Muscle of leg (tissue), 11 donors: ENCODE measurements around the gene ERCC3. TPM values are rescaled to one million over a fixed set of nuclear protein-coding genes. Genes with fewer than 3 reads are reported as not detected.
"Not testable (repeated sequence)": the region's sequence is repeated elsewhere in the genome, so short reads cannot be mapped to it uniquely, and the experiment has no call there.

ENCODE experiments used
- DNase-seq: peaks from one replicate; pipeline ENCODE4 v3.0.0; 2013
- H3K27ac ChIP-seq: one replicate; pipeline ENCODE4 v1.5.1; 2013; ENCODE audit warnings: mild to moderate bottlenecking, low read length, control low read depth
- H3K27me3 ChIP-seq: one replicate; pipeline ENCODE4 v1.6.1; 2013; ENCODE audit warnings: low read length; ENCODE audit not compliant: control insufficient read depth, insufficient read depth
- H3K36me3 ChIP-seq: one replicate; pipeline ENCODE4 v1.6.1; 2013; ENCODE audit warnings: low read length; ENCODE audit not compliant: control insufficient read depth, insufficient read depth
- H3K4me1 ChIP-seq: one replicate; pipeline ENCODE4 v1.6.1; 2013; ENCODE audit warnings: low read length; ENCODE audit not compliant: control insufficient read depth, insufficient read depth
- H3K4me3 ChIP-seq: one replicate; pipeline ENCODE4 v1.5.1; 2013; ENCODE audit warnings: low read length, control low read depth
- H3K9me3 ChIP-seq: replicated peaks from 2 replicates; pipeline ENCODE4 v1.6.1; 2013; ENCODE audit warnings: low read depth, low read length; ENCODE audit not compliant: control insufficient read depth
- WGBS: methylation state at CpG from one replicate; pipeline ENCODE4 v1.1.5; 2013; ENCODE audit warnings: missing lambda C conversion rate; ENCODE audit not compliant: insufficient coverage; 5-methylcytosine and 5-hydroxymethylcytosine counted together
- polyA plus RNA-seq, 8 donors: library from polyadenylated mRNA; unstranded; fragments of 120-200 nt; gene quantifications; one replicate each; pipeline versions ENCODE4 v1.2.1 to v1.2.3, GENCODE V29; 2013; ENCODE audit warnings: inconsistent platforms in 1 of 8, low replicate concordance in 1 of 8; ENCODE audit not compliant: insufficient read length in 8 of 8, insufficient read depth in 1 of 8
- total RNA-seq: library from RNA; stranded (reverse); fragments of 120-200 nt; gene quantifications from one replicate; pipeline ENCODE4 v1.2.4, GENCODE V29; 2013

Gene ERCC3
- total and polyA plus RNA-seq, 9 donors: 26.3 to 47.7 (median 41.5) TPM

GRCh38 chr2:127231130-127231865, 62.6 kb downstream of the ERCC3 start:
- H3K27ac ChIP-seq: peak overlapping the region; percentile 67
- peaks cover under 1% of the 10 kb centered on the region for H3K4me1 ChIP-seq
- H3K27me3 ChIP-seq: peaks cover 7% of the 10 kb centered on the region
- H3K9me3 ChIP-seq: peaks cover 7% of the 10 kb centered on the region
- WGBS: 55% methylated on average over 1 of the region's 6 CpGs
- H3K36me3 ChIP-seq: no peaks in the 10 kb centered on the region
- H3K4me3 ChIP-seq: no peak overlapping the region
- peak; percentile 87 for DNase-seq

GRCh38 chr2:127229555-127229954, 64.4 kb downstream of the ERCC3 start:
- no peak overlapping the region for H3K27ac ChIP-seq
- no peaks in the 10 kb centered on the region for H3K36me3 ChIP-seq
- H3K9me3 ChIP-seq: peaks cover 7% of the 10 kb centered on the region
- peaks cover 15% of the 10 kb centered on the region for H3K27me3 ChIP-seq
- no peak for DNase-seq
- H3K4me3 ChIP-seq: no peak overlapping the region
- H3K4me1 ChIP-seq: peaks cover 3% of the 10 kb centered on the region
- WGBS: 89% methylated on average over 3 of the region's 4 CpGs

- Histone ChIP-seq H3K27me3 (peaks cover 15% of the 10 kb centered on the region), H3K9me3 (peaks cover 7% of the 10 kb centered on the region), H3K27ac (no peak overlapping the region), H3K36me3 (no peaks in the 10 kb centered on the region), H3K4me3 (no peak overlapping the region), H3K4me1 (peaks cover 3% of the 10 kb centered on the region)
- peak; percentile 38 for DNase-seq
- WGBS: 58% methylated on average over 3 of the region's 5 CpGs
Observed at GRCh38 chr2:127228102-127228501, 65.8 kb downstream of the ERCC3 start.

- H3K4me3 ChIP-seq, H3K4me1 ChIP-seq, DNase-seq, H3K36me3 ChIP-seq, H3K9me3 ChIP-seq, H3K27ac ChIP-seq: not testable (repeated sequence)
- no CpG with 5 or more reads among the region's 5 CpGs for WGBS
- H3K27me3 ChIP-seq: peaks cover 16% of the 10 kb centered on the region
Observed at GRCh38 chr2:127227264-127227660, 66.7 kb downstream of the ERCC3 start.

GRCh38 chr2:127226520-127227263, 67.3 kb downstream of the ERCC3 start:
- DNase-seq: peak; percentile 24

GRCh38 chr2:127226132-127226519, 67.8 kb downstream of the ERCC3 start:
- H3K4me1 ChIP-seq: peaks cover 3% of the 10 kb centered on the region
- H3K9me3 ChIP-seq: peaks cover 7% of the 10 kb centered on the region
- WGBS: 42% methylated on average over 5 of the region's 9 CpGs
- no peak overlapping the region for H3K27ac ChIP-seq
- no peak for DNase-seq
- H3K36me3 ChIP-seq: no peaks in the 10 kb centered on the region
- peaks cover 22% of the 10 kb centered on the region for H3K27me3 ChIP-seq
- H3K4me3 ChIP-seq: no peak overlapping the region

More at GRCh38 chr2:127226520-127227263, 67.3 kb downstream of the ERCC3 start:
- H3K9me3 ChIP-seq: peaks cover 7% of the 10 kb centered on the region
- 30% methylated on average over 6 of the region's 10 CpGs for WGBS
- peaks cover 3% of the 10 kb centered on the region for H3K4me1 ChIP-seq
- H3K4me3 ChIP-seq: no peak overlapping the region
- no peaks in the 10 kb centered on the region for H3K36me3 ChIP-seq
- peaks cover 20% of the 10 kb centered on the region for H3K27me3 ChIP-seq
- H3K27ac ChIP-seq: no peak overlapping the region

GRCh38 chr2:127225186-127225960, 68.6 kb downstream of the ERCC3 start:
- peaks cover 7% of the 10 kb centered on the region for H3K9me3 ChIP-seq
- WGBS: 65% methylated on average over 5 of the region's 12 CpGs
- no peaks in the 10 kb centered on the region for H3K36me3 ChIP-seq
- peak; percentile 12 for DNase-seq
- no peak overlapping the region for H3K27ac ChIP-seq
- H3K4me1 ChIP-seq: peaks cover 8% of the 10 kb centered on the region
- H3K4me3 ChIP-seq: no peak overlapping the region
- peaks cover 28% of the 10 kb centered on the region for H3K27me3 ChIP-seq

GRCh38 chr2:127224135-127224534, 69.8 kb downstream of the ERCC3 start:
- Histone ChIP-seq H3K4me1 (peaks cover 14% of the 10 kb centered on the region), H3K27me3 (peaks cover 37% of the 10 kb centered on the region)
- H3K36me3 ChIP-seq, H3K27ac ChIP-seq, DNase-seq, H3K4me3 ChIP-seq, H3K9me3 ChIP-seq: not testable (repeated sequence)
- WGBS: no CpG with 5 or more reads among the region's 5 CpGs

- peaks cover 16% of the 10 kb centered on the region for H3K4me1 ChIP-seq
- peak overlapping the region; percentile 49 for H3K4me3 ChIP-seq
- WGBS: 3% methylated on average over 12 of the region's 31 CpGs
- H3K27me3 ChIP-seq: peaks cover 44% of the 10 kb centered on the region
- H3K36me3 ChIP-seq: no peaks in the 10 kb centered on the region
- peak; percentile 42 for DNase-seq
- peak overlapping the region; percentile 74 for H3K27ac ChIP-seq
- H3K9me3 ChIP-seq: peaks cover 3% of the 10 kb centered on the region
Observed at GRCh38 chr2:127220768-127221527, 73.0 kb downstream of the ERCC3 start.
